ENCODE results near the gene MAP3K10. TPM values are rescaled to one million over a fixed set of nuclear protein-coding genes. Genes with fewer than 3 reads are reported as not detected.

Gene MAP3K10
- total and polyA plus RNA-seq, 2 of the 4 experiments (the other 2 are of a cell fraction): 1.8 to 5.5 TPM

DNA sequence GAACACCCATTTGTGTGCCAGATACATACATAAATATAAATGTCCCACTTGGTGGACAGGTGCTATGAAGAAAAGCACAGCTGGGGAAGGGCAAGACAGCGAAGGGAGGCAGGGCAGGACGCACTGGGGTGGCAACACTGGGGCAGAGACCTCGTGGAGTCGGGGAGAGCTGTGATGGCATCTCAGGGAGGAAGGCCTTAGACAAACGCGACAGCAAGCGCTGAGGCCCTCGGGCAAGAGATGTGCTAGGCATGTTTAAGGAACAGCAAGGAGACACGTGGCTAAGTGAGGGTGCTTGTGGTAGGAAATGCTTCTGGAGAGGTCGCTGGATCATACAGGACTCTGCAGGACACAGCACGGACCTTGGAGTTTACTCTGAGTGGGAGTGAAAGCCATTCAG is 58.6 kb downstream of the MAP3K10 start:
- CTCF ChIA-PET: no interaction called here
- H2AK5ac ChIP-seq (ENCODE audit: low read depth, low read length): no peak overlapping the region
- H3K9ac ChIP-seq (ENCODE audit: low read depth, low read length): no peak overlapping the region
- peak overlapping the region; percentile 68 for H2AFZ ChIP-seq (replicated peaks; ENCODE audit: low read length, poor library complexity)
- peaks cover 32% of the 10 kb centered on the region for H4K20me1 ChIP-seq (ENCODE audit: insufficient read depth, low read length)
- no peaks in the 10 kb centered on the region for H3K9me3 ChIP-seq (ENCODE audit: control insufficient read depth, insufficient read depth, low read length)
- no peak for DNase-seq
- dilution Hi-C loops (cut with HindIII; ENCODE audit: low sequenced_read_pairs, unreplicated experiment) (no loop called here), in situ Hi-C loops (cut with MboI; ENCODE audit: low sequenced_read_pairs) (no loop called here), intact Hi-C loops (cut with micrococcal nuclease) (no loop called here)
- no peak overlapping the region for H4K5ac ChIP-seq (ENCODE audit: low read depth, low read length)
- H2AK9ac ChIP-seq (replicated peaks; ENCODE audit: low read depth, low read length, poor library complexity): no peak overlapping the region
- H2BK20ac ChIP-seq (ENCODE audit: low read depth, low read length): no peak overlapping the region
- no peak overlapping the region for H3K23ac ChIP-seq (ENCODE audit: low read depth, low read length)
- POLR2A ChIA-PET (ENCODE audit: unreplicated experiment): no interaction called here
- no peak overlapping the region for H3K56ac ChIP-seq (ENCODE audit: extremely low read depth, insufficient read depth, low read length)
- no peak overlapping the region for H3K4ac ChIP-seq (ENCODE audit: low read depth, low read length)
- TF ChIP-seq NFE2L2 (IDR thresholded peaks at IDR 0.05; ENCODE audit: low read depth, low read length) (no peak), FOS (IDR thresholded peaks at IDR 0.05; ENCODE audit: low read depth, low read length) (no peak), MAZ (IDR thresholded peaks at IDR 0.05; ENCODE audit: borderline replicate concordance, low read depth, low read length) (no peak), CTCF (conservative IDR thresholded peaks at IDR 0.05; ENCODE audit: low read depth, low read length) (no peak), SMC3 (IDR thresholded peaks at IDR 0.05; ENCODE audit: low read depth, low read length) (no peak), RCOR1 (IDR thresholded peaks at IDR 0.05; ENCODE audit: insufficient replicate concordance, low read length) (no peak), CHD1 (IDR thresholded peaks at IDR 0.05; ENCODE audit: low read depth, low read length) (no peak), CEBPB (IDR thresholded peaks at IDR 0.05; ENCODE audit: low read depth, low read length) (no peak), RFX5 (IDR thresholded peaks at IDR 0.05; ENCODE audit: low read depth, low read length) (no peak), MXI1 (IDR thresholded peaks at IDR 0.05; ENCODE audit: borderline replicate concordance, low read depth, low read length) (no peak), MAFK (IDR thresholded peaks at IDR 0.05; ENCODE audit: low read depth, low read length) (no peak), BHLHE40 (IDR thresholded peaks at IDR 0.05; ENCODE audit: low read depth, low read length) (no peak), RAD21 (IDR thresholded peaks at IDR 0.05; ENCODE audit: low read length) (no peak), POLR2A (IDR thresholded peaks at IDR 0.05; ENCODE audit: low read depth, low read length) (no peak)
- TF ChIP-seq, protein P1, sequence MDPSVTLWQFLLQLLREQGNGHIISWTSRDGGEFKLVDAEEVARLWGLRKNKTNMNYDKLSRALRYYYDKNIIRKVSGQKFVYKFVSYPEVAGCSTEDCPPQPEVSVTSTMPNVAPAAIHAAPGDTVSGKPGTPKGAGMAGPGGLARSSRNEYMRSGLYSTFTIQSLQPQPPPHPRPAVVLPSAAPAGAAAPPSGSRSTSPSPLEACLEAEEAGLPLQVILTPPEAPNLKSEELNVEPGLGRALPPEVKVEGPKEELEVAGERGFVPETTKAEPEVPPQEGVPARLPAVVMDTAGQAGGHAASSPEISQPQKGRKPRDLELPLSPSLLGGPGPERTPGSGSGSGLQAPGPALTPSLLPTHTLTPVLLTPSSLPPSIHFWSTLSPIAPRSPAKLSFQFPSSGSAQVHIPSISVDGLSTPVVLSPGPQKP (IDR thresholded peaks at IDR 0.05; ENCODE audit: borderline replicate concordance, low read depth, low read length): no peak
- TF ChIP-seq, protein P2, sequence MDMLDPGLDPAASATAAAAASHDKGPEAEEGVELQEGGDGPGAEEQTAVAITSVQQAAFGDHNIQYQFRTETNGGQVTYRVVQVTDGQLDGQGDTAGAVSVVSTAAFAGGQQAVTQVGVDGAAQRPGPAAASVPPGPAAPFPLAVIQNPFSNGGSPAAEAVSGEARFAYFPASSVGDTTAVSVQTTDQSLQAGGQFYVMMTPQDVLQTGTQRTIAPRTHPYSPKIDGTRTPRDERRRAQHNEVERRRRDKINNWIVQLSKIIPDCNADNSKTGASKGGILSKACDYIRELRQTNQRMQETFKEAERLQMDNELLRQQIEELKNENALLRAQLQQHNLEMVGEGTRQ (IDR thresholded peaks at IDR 0.05; ENCODE audit: low read depth, low read length): no peak
- WGBS, 2 experiments (ENCODE audit: extremely low coverage in 2 of 2, insufficient read length in 1 of 2): 89% methylated on average over 8 of the region's 11 CpGs; no CpG with 5 or more reads in 1 of the 2 experiments
- H3K14ac ChIP-seq (replicated peaks; ENCODE audit: low read depth, low read length): no peak overlapping the region
- peaks cover 22% of the 10 kb centered on the region for H3K36me3 ChIP-seq (ENCODE audit: control insufficient read depth, insufficient read depth, low read length)
- H3K4me1 ChIP-seq (ENCODE audit: control insufficient read depth, insufficient read depth, low read length): no peaks in the 10 kb centered on the region
- no peak overlapping the region for H3K27ac ChIP-seq (ENCODE audit: insufficient read depth, low read length)
- no peak overlapping the region for H3K4me2 ChIP-seq (ENCODE audit: low read depth, low read length)
- H3K9me1 ChIP-seq (ENCODE audit: insufficient read depth, low read length): peaks cover 14% of the 10 kb centered on the region; the same call in 1 of the 2 replicates
- peaks cover 33 to 73% of the 10 kb centered on the region in 2 experiments for H3K79me1 ChIP-seq (ENCODE audit: low read depth in 1 of 2, low read length in 2 of 2)
- H2BK5ac ChIP-seq (ENCODE audit: low read depth, low read length, poor library complexity, severe bottlenecking): no peak overlapping the region
- BruUV-seq (replicated peaks): no TSS peak
- H4K8ac ChIP-seq (ENCODE audit: low read depth in 2 of 2, low read length in 2 of 2): no peak overlapping the region
- no peak overlapping the region for H3K18ac ChIP-seq (ENCODE audit: low read depth, low read length)
- H4K91ac ChIP-seq (ENCODE audit: insufficient read depth, low read depth, low read length): no peak overlapping the region
- no peaks in the 10 kb centered on the region for H3K27me3 ChIP-seq (ENCODE audit: control insufficient read depth, insufficient read depth, low read length)
- H2BK120ac ChIP-seq (ENCODE audit: low read depth, low read length): no peak overlapping the region
- H2BK15ac ChIP-seq (ENCODE audit: low read depth, low read length): no peak overlapping the region
- H3K4me3 ChIP-seq (ENCODE audit: insufficient read depth, low read depth, low read length): no peak overlapping the region
- ATAC-seq (ENCODE audit: low read depth): no peak
